Iris pigment epithelial cell (primary cell): ENCODE data around the gene OR4B1.
"Not testable (repeated sequence)": the region's sequence is repeated elsewhere in the genome, so short reads cannot be mapped to it uniquely, and the experiment has no call there.

Source experiments
- DNase-seq: peaks from one replicate; pipeline ENCODE4 v3.0.0-alpha.2; 2011; ENCODE audit warnings: low read depth

The OR4B1 gene, protein sequence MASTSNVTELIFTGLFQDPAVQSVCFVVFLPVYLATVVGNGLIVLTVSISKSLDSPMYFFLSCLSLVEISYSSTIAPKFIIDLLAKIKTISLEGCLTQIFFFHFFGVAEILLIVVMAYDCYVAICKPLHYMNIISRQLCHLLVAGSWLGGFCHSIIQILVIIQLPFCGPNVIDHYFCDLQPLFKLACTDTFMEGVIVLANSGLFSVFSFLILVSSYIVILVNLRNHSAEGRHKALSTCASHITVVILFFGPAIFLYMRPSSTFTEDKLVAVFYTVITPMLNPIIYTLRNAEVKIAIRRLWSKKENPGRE

DNA sequence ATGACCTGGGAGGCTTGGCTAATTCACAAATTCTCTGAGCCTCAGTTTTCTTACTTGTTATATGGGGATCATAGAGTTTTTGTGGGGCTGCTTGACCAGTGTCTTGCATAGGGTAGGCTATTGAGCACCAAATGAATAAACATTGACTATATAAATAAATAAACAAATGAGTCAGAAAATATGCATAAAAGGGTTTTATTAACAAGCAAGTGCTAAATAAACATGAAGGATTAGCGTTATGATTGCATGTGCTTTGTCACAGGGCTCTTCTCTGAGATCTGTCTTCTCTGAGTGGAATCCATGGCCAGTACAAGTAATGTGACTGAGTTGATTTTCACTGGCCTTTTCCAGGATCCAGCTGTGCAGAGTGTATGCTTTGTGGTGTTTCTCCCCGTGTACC lies at the start of gene OR4B1:
TSS of gene OR4B1 (plus strand) at position 301 of the 400 bp plus-strand sequence. CDS start at position 301, 0 bp downstream.
- DNase-seq: no peak

GRCh38 chr11:48167380-48167779 lies 49.2 kb upstream of the OR4B1 start:
- no peak for DNase-seq

- DNase-seq: no peak
These were observed 47.8 kb upstream of the OR4B1 start for GRCh38 chr11:48168815-48169214.

- DNase-seq: no peak
These were observed 47.4 kb upstream of the OR4B1 start for GRCh38 chr11:48169259-48169658.

- no peak for DNase-seq
These were observed 46.9 kb upstream of the OR4B1 start for GRCh38 chr11:48169717-48170116.

DNA sequence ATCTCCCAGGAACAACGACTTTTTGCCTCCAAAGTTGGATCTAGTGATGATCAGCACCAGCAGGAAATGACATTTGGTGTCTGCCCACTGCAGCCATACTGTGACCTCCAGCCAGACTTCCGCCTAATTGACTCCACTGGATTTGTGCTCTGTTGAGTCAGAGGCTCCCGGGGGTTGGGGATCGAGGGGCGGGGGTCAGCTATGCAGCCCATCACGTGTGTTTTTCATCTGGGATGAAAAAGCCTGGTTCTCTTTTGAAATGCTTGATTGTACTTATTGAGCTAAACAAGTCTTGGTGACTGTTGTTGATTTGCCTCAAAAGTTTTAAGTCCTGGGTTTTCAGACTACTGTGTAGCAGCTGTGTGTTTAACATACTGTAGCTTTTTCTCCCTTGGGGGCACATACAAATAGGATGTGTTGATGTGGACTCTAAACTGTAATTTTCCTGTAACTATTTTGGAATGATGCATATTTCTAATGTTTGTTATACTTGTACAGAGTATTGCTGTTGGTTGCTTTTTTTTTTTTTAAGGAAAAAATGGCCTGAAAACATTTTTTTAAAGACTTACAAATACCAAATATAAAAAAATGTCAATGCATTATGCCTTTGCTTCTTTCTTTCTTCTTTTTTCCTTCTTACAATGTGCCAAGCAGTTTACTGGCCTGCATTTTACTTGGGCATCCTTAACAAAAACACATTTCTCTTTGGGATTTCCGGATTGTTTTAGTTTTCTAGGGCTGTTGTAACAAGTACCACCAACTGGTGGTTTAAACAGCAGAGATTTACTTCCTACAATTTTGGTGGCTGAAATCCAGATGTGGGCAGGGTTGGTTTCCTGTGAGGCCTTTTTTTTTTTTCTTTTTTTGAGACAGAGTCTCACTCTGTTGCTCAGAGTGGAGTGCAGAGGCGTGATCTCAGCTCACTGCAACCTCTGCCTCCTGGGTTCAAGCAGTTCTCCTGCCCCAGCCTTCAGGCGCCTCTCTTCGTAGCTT lies 46.1 kb upstream of the OR4B1 start:
- DNase-seq: peak; percentile 56

- peak; percentile 46 for DNase-seq
These were observed 43.6 kb upstream of the OR4B1 start for GRCh38 chr11:48172818-48173609.

GRCh38 chr11:48177661-48178060 lies 38.9 kb upstream of the OR4B1 start:
- no peak for DNase-seq

DNA sequence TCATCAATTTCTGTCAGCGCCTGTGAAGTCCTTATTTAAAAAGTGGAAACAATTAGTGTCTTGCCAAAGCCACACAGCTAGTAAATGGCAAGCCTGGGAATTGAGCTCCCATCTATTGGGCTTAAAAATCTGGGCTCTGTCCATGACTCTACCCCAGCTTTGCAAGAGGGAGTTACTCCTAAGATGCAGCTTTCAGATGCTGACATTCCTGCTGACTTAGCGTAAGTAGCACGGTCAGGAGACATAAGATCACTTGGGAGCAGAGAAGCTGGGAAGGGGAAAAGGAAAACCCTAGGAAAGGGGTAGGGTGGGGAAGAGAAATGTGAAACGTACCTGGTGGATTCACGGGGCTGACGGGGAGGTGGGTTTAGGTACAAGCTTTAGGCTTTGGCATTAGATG lies 36.0 kb upstream of the OR4B1 start:
- DNase-seq: no peak

DNA sequence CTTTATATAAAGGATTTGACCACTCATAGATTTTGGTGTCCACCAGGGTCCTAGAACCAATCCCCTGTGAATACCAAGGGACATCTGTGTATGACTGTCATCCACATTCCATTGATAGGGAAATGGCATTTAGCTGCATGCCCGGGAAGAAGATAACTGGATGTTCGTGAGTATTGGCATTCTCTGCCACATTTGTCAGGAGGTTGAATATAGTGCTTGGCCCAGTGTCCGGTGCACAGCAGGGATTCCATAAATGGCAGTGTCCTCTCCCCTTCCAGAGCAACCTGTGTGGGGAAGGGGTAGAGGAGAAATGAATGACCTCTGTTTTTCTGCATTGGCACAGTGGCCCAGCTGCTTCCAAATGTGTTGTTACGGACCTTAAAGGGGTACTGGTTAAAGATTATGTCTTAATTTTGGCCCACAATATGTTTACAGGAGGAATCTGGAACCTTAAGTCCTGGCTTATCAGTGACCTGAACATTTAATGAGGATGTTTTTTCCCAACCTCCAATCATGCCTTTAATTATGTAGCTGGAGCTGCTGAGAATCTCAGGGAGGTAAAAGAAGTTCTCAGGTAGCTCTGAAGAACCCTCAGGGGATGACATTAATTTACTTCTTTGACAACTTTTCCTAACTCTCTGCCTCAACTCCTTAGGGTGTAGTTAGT lies 33.6 kb upstream of the OR4B1 start:
- no peak for DNase-seq

DNA sequence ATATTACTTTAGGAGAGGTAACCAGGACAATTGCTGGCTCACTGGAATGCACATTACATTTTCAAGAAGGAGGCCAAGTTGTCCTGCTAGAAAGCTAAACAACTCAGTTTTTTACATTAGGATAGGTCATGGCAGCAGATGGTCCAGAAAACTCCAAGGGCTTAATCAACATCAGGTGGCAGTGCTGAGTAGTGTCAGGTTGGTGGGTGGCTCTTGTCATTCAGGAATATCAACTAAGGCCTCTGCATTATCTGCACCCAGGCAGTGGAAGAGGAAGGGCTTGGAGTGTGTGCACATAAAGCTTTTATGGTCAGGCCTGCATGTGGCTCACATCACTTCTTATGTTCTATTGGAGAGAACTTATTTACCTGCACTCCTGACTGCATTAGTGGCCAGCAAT lies 32.2 kb upstream of the OR4B1 start:
- DNase-seq: no peak

GRCh38 chr11:48190906-48191654 lies 25.5 kb upstream of the OR4B1 start:
- DNase-seq: not testable (repeated sequence)

- DNase-seq: peak; percentile 91
These were observed 22.7 kb upstream of the OR4B1 start for GRCh38 chr11:48193876-48194275.

DNA sequence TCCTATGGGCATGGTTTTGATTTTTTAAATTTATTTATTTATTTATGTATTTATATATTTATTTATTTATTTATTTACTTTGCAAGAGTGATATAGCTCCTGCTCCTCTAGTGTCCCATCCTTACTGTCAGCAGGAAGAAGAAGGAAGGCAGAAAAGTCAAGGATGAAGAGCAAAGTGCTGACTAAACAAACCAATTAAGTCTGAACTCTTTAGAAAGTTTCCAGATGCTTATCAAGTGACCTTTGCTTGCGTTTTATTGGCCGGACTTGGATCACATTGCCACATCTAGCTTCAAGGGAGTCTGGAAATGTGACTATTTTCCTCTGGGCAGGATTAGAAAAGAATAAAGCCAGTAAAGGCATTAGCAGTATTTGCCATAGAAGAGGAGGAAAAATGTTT lies 8.7 kb upstream of the OR4B1 start:
- no peak for DNase-seq

GRCh38 chr11:48210052-48210451 lies 6.6 kb upstream of the OR4B1 start:
- DNase-seq: peak; percentile 5

- DNase-seq: no peak
These were observed 12.2 kb downstream of the OR4B1 start for GRCh38 chr11:48228761-48229160.

- DNase-seq: not testable (repeated sequence)
These were observed 13.4 kb downstream of the OR4B1 start for GRCh38 chr11:48230057-48230456.

GRCh38 chr11:48237727-48238126 lies 21.1 kb downstream of the OR4B1 start:
- DNase-seq: no peak

- DNase-seq: no peak
These were observed 25.9 kb downstream of the OR4B1 start for GRCh38 chr11:48242501-48242900.

DNA sequence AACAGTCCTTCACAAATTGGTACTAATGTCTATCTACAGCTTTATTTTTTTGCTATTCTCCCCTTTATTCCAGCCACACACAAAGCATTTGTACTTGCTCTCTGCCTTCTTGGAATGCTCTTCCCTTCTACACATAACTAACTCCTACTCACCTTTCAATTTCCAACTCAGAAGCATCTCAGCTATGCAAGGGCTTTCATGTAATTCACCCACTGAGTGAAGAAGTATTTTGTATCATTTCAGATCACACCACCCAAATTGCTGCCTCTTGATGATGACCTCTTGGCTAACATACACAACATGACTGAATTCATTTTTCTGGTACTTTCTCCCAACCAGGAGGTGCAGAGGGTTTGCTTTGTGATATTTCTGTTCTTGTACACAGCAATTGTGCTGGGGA lies 28.2 kb downstream of the OR4B1 start, which contains the start of gene OR4X2:
TSS of gene OR4X2 (plus strand) at position 301 of the 400 bp plus-strand sequence. CDS start at position 301, 0 bp downstream.
- DNase-seq: no peak

GRCh38 chr11:48248902-48249301 lies 32.3 kb downstream of the OR4B1 start:
- DNase-seq: no peak
